ENCODE results near the gene IFIH1.

Gene IFIH1

GRCh38 chr2:162217598-162217997 lies 100.9 kb downstream of the IFIH1 start:
- TF ChIP-seq CTCF (conservative IDR thresholded peaks at IDR 0.05; ENCODE audit: control insufficient read depth, insufficient read depth, low read depth, low read length): no peak
- no peak overlapping the region for H3K4me3 ChIP-seq (ENCODE audit: control insufficient read depth, low read depth, low read length)
- DNase-seq (ENCODE audit: low read depth): peak; percentile 74
